Measurements from ENCODE around the gene MYO10.

- TF ChIP-seq CTCF (IDR thresholded peaks at IDR 0.05) = no peak
- TF ChIP-seq POLR2A (IDR thresholded peaks at IDR 0.05) = no peak
These were observed 186.5 kb downstream of the MYO10 start for GRCh38 chr5:16749626-16750025.
